PC-3 (cell line): Measurements from ENCODE around the gene SUCO. TPM values are rescaled to one million over a fixed set of nuclear protein-coding genes. Genes with fewer than 3 reads are reported as not detected.
"Not testable (repeated sequence)": the region's sequence is repeated elsewhere in the genome, so short reads cannot be mapped to it uniquely, and the experiment has no call there.

Experiments used
- ATAC-seq: fragments of 200-7000 bp; cut with Tn5 transposase; 2 replicates; pipeline ENCODE4 v1.9.1; 2020; ENCODE audit warnings: mild to moderate bottlenecking, moderate library complexity
- BruUV-seq: library from RNA; stranded (reverse); fragments of 400-500 nt; replicated peaks from 2 replicates; lab custom pipeline; 2021; lab: Mats Ljungman, UMichigan
- CTCF ChIA-PET: fragments of 300-600 bp; sonication (Branson Sonifier 250); formaldehyde crosslinking; loops from one replicate; lab custom pipeline; 2022; ENCODE audit warnings: antibody characterized with exemption; lab: Charles Lee
- POLR2A ChIA-PET: fragments of 300-600 bp; sonication (Branson Sonifier 250); formaldehyde crosslinking; loops from one replicate; lab custom pipeline; 2022; ENCODE audit warnings: antibody characterized with exemption; ENCODE audit not compliant: unreplicated experiment; lab: Charles Lee
- DNase-seq: peaks from one replicate; pipeline ENCODE4 v3.0.0-alpha.2; 2015
- H2AFZ ChIP-seq: fragments of 300-600 bp; sonication (generic); 2 replicates; pipeline ENCODE4 v1.6.0; 2016; ENCODE audit warnings: antibody characterized with exemption, low read length
- H3F3A ChIP-seq: fragments of 300-600 bp; sonication (generic); one replicate; pipeline ENCODE4 v1.6.0; 2017; ENCODE audit warnings: antibody characterized with exemption, low read length, control low read depth, mild to moderate bottlenecking; ENCODE audit not compliant: unreplicated experiment
- H3K27ac ChIP-seq: fragments of 300-600 bp; sonication (generic); 2 replicates; pipeline ENCODE4 v1.5.1; 2016; ENCODE audit warnings: mild to moderate bottlenecking, low read length
- H3K27me3 ChIP-seq: fragments of 300-600 bp; sonication (generic); 2 replicates; pipeline ENCODE4 v1.6.1; 2016; ENCODE audit warnings: low read length, mixed read lengths
- H3K36me3 ChIP-seq: fragments of 300-600 bp; sonication (generic); 2 replicates; pipeline ENCODE4 v1.6.1; 2016; ENCODE audit warnings: low read depth, mixed run types, low read length, mixed read lengths
- H3K4me1 ChIP-seq: fragments of 300-600 bp; sonication (generic); 2 replicates; pipeline ENCODE4 v1.5.1; 2016; ENCODE audit warnings: low read length; ENCODE audit not compliant: insufficient read depth
- H3K4me2 ChIP-seq: fragments of 300-600 bp; sonication (generic); 2 replicates; pipeline ENCODE4 v1.6.0; 2016; ENCODE audit warnings: low read length
- H3K4me3 ChIP-seq: fragments of 300-600 bp; sonication (generic); 2 replicates; pipeline ENCODE4 v1.5.1; 2016; ENCODE audit warnings: mild to moderate bottlenecking, low read length, mixed read lengths
- H3K79me2 ChIP-seq: fragments of 300-600 bp; sonication (generic); 2 replicates; pipeline ENCODE4 v1.6.1; 2017; ENCODE audit warnings: low read length, mixed read lengths
- H3K9ac ChIP-seq: fragments of 300-600 bp; sonication (generic); 2 replicates; pipeline ENCODE4 v1.6.0; 2016; ENCODE audit warnings: mild to moderate bottlenecking, low read length
- H3K9me2 ChIP-seq: fragments of 300-600 bp; sonication (generic); replicated peaks from 2 replicates; pipeline ENCODE4 v1.6.1; 2016; ENCODE audit warnings: mixed run types, low read length, mixed read lengths
- H3K9me3 ChIP-seq: fragments of 300-600 bp; sonication (generic); 2 replicates; pipeline ENCODE4 v1.6.1; 2016; ENCODE audit warnings: low read length, mixed read lengths
- H4K20me1 ChIP-seq: fragments of 300-600 bp; sonication (generic); 2 replicates; pipeline ENCODE4 v1.6.1; 2016; ENCODE audit warnings: low read length, mixed read lengths
- CTCF ChIP-seq: fragments of 300-600 bp; sonication (generic); conservative IDR thresholded peaks from 2 replicates; pipeline ENCODE4 v1.5.1; 2017; ENCODE audit warnings: antibody characterized with exemption, low read depth, mild to moderate bottlenecking, low read length
- EZH2 ChIP-seq: fragments of 300-600 bp; sonication (generic); IDR thresholded peaks from one replicate; pipeline ENCODE4 v1.6.1; 2017; ENCODE audit warnings: antibody characterized with exemption, mild to moderate bottlenecking, low read length; ENCODE audit not compliant: unreplicated experiment
- EZH2phosphoT487 ChIP-seq: fragments of 300-600 bp; sonication (generic); IDR thresholded peaks from 2 replicates; pipeline ENCODE4 v1.6.1; 2018; ENCODE audit warnings: mild to moderate bottlenecking, antibody characterized with exemption, low read length, borderline replicate concordance
- intact Hi-C: fragments of 100-400 bp; cut with micrococcal nuclease; formaldehyde crosslinking; loops from 2 replicates; pipeline ENCODE4 v1.9.0; 2023
- total RNA-seq: library from RNA; depleted of rRNA; stranded (reverse); fragments of >200 nt; gene quantifications from 2 replicates; pipeline ENCODE4 v1.2.3, GENCODE V29; 2014

The SUCO gene
- total RNA-seq, 1 experiment from 2014 or later, result 72.0 TPM

GRCh38 chr1:172492421-172492820 is 40.5 kb upstream of the SUCO start:
- H3K9ac ChIP-seq, result no peak overlapping the region
- intact Hi-C loops, result no loop called here
- no peak overlapping the region for H2AFZ ChIP-seq
- H3K9me2 ChIP-seq, result 0 out of 2 replicates have a peak, but pooled peaks cover 8% of the 10 kb centered on the region
- H3K9me3 ChIP-seq, result no peaks in the 10 kb centered on the region
- H3K27me3 ChIP-seq, result no peaks in the 10 kb centered on the region
- peaks cover 20% of the 10 kb centered on the region for H3K4me1 ChIP-seq
- no peaks in the 10 kb centered on the region for H4K20me1 ChIP-seq
- H3K36me3 ChIP-seq, result no peaks in the 10 kb centered on the region
- CTCF ChIA-PET, result no interaction called here
- no TSS peak for BruUV-seq
- H3K79me2 ChIP-seq, result no peaks in the 10 kb centered on the region
- TF ChIP-seq EZH2phosphoT487 (no peak), CTCF (no peak), EZH2 (no peak)
- no peak overlapping the region for H3K4me3 ChIP-seq
- H3K27ac ChIP-seq, result no peak overlapping the region
- DNase-seq (no peak), ATAC-seq (no peak)
- no peaks in the 10 kb centered on the region for H3F3A ChIP-seq
- POLR2A ChIA-PET, result no interaction called here
- no peak overlapping the region for H3K4me2 ChIP-seq

- intact Hi-C loops, result no loop called here
- H3K4me3 ChIP-seq, result no peak overlapping the region
- TF ChIP-seq EZH2 (no peak), EZH2phosphoT487 (no peak), CTCF (no peak)
- no peak overlapping the region for H2AFZ ChIP-seq
- H3F3A ChIP-seq, result no peaks in the 10 kb centered on the region
- H3K4me1 ChIP-seq, result peaks cover 31% of the 10 kb centered on the region
- H3K4me2 ChIP-seq, result no peak overlapping the region
- no peaks in the 10 kb centered on the region for H3K36me3 ChIP-seq
- H3K9ac ChIP-seq, result no peak overlapping the region
- no peak overlapping the region for H3K27ac ChIP-seq
- H3K9me2 ChIP-seq, result 0 out of 2 replicates have a peak, but pooled peaks cover 8% of the 10 kb centered on the region
- ChIA-PET POLR2A (interaction anchor here (0.6 to 1.4 kb wide), 2 partner anchors 38 to 116 kb away, joined by 3 to 9 read pairs; partner anchors contain the start of gene SUCO), CTCF (no interaction called here)
- no peaks in the 10 kb centered on the region for H3K79me2 ChIP-seq
- no peak for ATAC-seq
- DNase-seq, result no peak
- H3K27me3 ChIP-seq, result no peaks in the 10 kb centered on the region
- no peaks in the 10 kb centered on the region for H3K9me3 ChIP-seq
- BruUV-seq, result no TSS peak
- H4K20me1 ChIP-seq, result no peaks in the 10 kb centered on the region
Observed at GRCh38 chr1:172494166-172494565, 38.8 kb upstream of the SUCO start.

- H3K27ac ChIP-seq, H3K79me2 ChIP-seq, CTCF ChIA-PET, H2AFZ ChIP-seq, H3K4me3 ChIP-seq, H3K9ac ChIP-seq, intact Hi-C loops, ATAC-seq, H3K4me2 ChIP-seq, H4K20me1 ChIP-seq, H3K9me3 ChIP-seq, POLR2A ChIA-PET, H3K36me3 ChIP-seq, DNase-seq, H3K9me2 ChIP-seq, H3F3A ChIP-seq, H3K27me3 ChIP-seq, BruUV-seq: not testable (repeated sequence)
- peaks cover 38% of the 10 kb centered on the region for H3K4me1 ChIP-seq
Observed at GRCh38 chr1:172496127-172496526, 36.8 kb upstream of the SUCO start.
